NCI-H446 treated with DMSO at 0.1 percent for 48 hours (cell line): ENCODE measurements around the gene AP5Z1.
"Not testable (repeated sequence)": the region's sequence is repeated elsewhere in the genome, so short reads cannot be mapped to it uniquely, and the experiment has no call there.

Experiments used
- DNase-seq: peaks from one replicate; lab custom pipeline; 2025; lab: John Stamatoyannopoulos, UW

The AP5Z1 gene

DNA sequence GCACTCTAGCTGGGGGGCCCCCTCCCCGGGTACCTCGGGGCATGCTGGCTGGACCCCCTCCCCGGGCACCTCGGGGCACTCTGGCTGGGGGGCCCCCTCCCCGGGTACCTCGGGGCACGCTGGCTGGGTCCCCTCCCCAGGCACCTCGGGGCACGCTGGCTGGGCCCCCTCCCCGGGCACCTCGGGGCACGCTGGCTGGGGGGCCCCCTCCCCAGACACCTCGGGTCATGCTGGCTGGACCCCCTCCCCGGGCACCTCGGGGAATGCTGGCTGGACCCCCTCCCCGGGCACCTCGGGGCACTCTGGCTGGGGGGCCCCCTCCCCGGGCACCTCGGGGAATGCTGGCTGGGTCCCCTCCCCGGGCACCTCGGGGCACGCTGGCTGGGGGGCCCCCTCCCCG, 27.2 kb downstream of the AP5Z1 start:
- not testable (repeated sequence) for DNase-seq

DNA sequence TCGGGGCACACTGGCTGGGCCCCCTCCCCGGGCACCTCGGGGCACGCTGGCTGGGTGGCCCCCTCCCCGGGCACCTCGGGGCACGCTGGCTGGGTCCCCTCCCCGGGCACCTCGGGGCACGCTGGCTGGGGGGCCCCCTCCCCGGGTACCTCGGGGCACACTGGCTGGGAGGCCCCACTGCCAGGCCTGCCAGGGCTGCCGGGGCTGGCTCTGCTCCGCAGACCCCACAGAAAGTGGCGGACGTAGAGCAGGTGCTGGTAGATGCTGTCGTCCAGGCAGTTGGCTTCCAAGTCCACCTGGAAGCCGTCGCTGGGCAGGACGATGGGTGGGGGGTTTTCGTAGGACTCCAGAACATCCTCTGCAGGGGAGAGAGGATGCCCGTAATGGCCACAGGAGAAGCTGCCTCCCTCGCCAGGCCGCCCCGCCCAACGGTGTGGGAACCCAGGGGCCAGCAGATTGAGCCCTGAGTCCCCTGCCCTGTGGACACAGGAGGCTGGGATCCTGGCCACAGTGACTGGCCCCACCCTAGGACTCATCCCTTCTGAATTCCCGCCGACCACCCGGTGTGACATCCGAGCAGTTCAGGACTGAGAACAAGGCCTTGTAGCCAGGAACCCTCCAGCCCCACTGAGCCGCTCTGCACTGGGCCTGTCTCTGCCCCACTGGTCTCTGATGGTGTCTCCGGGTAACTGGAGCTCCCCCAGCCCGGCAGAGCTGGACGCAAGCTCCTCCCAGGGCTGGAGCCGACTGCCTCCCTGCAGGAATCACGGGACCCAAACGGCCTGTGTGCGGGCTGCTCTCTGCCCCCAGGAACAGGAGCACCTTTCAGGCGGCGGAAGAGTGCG, 28.2 kb downstream of the AP5Z1 start:
- DNase-seq = no peak

DNA sequence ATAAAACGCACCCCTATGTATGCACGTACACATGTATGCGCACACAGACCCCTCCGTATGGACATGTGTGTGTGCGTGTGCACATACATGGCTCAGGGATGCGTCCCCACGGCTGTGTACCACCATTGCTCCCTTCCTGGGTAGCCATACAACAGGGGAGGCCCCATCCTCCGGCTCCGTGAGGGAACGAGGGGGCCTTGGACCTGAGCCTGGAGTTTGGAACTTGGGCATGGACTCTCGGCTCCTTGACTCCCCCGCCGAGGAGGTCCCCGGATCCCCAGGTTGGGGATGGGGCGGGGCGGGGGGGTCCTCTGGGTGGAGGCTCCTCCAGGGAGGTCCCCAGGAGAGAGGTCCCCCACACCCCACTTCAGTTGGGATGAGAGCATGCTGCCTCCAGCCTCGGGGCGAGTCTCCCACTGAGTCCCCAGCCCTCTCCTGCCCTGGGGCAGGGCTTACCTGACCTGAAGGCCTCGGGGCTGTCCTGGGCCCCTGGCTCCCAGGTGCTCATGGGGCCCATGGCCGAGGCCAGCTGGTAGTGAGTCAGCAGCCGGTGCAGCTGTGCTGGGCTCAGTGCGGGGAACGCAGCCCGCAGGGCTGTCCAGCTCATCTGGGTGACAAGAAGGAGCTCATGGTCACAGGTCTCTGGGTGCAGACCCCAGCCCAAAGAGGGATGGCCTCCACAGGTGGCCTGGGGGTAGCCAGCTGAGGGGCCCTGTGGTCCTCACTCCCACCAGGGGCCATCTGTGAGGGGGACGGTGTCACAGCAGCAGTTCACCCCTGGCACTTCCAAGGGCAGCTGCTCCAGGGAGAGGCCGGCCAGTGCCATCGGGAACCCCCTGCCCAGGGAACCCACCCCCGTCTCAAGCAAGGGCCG, 29.9 kb downstream of the AP5Z1 start:
- no peak for DNase-seq

DNA sequence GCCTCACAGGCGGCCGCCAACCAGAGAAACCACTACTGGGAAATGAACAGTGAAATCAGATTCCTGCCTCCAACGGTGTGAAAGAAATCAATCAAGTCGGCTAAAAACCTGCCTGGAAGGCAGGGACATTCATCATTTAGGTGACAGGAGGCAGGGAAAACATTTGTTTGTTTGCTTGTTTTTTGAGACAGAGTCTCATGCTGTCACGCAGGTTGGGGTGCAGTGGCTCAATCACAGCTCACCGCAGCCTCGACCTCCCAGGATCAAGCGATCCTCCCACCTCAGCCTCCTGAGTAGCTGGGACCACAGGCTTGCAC, 30.5 kb downstream of the AP5Z1 start:
- no peak for DNase-seq

DNA sequence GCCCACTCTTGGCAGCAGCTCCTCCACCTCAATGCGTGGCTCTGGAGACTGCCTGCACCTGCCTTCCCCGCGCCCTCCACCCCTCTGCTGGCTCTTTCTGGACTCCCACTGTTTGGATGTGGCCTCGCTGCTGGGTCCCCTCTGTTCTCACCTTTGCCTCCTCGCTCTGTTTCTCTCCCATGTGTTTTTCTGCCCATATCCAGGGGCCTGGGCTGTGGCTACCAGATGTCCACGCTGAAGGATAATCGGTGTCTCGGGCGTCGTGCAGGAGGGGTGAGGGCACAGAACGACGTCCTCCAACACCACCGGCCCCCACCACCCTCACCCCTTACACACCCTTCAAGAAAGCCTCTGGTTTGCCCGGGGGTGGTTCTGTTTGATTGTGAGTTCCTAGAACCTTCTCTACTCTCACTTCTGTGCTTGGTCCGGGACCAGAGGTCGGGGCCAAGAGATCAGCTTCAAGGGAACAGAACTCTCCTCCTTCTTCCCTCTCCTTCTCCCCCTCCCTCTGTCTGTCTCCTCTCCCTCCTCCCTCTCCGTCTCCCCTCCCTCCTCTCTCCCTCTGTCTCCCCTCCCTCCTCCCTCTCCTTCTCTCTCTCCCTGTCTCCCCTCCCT, 31.7 kb downstream of the AP5Z1 start:
- no peak for DNase-seq

DNA sequence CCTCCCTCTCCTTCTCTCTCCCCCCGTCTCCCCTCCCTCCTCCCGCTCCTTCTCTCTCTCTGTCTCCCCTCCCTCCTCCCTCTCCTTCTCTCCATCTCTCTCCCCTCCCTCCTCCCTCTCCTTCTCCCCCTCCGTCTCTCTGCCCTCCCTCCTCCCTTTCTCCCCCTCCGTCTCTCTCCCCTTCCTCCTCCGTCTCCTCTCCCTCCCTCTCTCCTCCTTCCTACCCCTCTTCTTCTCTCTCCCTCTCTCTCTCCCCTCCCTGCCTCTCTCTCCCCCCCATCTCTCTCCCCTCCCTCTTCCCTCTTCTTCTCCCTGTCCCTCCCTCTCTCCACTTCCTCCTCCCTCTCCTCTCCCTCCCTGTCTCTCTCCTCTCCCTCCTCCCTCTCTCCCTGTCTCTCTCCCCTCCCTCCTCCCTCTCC, 32.2 kb downstream of the AP5Z1 start:
- no peak for DNase-seq

DNA sequence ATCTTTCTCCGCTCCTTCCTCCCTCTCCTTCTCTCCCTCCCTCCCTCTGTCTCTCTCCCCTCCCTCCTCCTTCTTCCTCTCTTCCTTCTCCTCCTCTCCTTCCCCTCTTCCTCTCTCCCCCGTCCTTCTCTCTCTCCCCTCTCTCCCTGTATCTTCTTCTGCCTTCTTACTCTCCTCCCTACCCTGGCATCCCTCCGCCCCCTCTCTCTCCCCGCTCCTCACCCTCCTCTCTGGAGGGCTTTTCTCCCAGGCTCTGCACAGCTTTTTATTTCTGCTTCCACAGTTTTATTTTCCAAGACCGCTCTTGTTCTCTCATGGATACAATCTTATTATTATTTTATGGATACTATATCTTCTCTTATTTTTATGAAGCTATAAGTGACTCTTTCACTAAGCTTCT, 32.6 kb downstream of the AP5Z1 start:
- no peak for DNase-seq

DNA sequence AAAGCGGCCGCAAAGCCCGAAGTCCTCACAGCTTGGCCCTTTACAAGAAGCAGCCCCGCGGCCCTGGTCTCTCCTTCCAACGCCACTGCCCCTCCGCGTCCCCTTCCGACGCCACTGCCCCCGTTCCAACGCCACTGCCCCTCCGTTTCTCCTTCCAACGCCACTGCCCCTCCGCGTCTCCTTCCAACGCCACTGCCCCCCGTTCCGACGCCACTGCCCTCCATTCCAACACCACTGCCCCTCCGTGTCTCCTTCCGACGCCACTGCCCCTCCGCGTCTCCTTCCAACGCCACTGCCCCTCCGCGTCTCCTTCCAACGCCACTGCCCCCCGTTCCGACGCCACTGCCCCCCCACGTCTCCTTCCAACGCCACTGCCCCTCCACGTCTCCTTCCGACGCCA, 33.1 kb downstream of the AP5Z1 start:
- no peak for DNase-seq

DNA sequence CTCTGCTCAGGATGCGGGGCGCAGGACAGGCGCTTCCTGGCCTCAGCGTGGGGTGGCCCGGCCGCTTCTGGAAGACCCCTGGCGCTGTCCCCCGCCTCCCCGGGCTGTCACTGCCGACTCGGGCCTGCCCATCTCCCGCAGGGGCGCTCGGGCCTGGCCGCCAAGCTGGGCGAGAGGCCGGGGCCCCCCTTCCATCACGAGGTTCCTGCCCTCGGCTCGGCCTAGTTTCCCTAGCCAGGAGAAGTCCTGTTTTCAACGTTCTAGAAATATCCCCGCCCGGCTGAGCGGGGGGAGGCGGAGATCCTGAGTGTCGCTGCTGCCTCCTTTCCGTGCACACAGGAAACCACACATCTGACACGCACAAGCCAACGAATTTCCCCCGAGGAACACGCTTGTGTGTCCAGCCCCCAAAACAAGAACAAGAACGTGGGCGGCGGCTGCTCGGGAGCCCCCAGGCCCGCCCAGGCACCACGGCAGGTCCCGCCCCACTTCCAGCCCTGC, 33.7 kb downstream of the AP5Z1 start:
- no peak for DNase-seq

DNA sequence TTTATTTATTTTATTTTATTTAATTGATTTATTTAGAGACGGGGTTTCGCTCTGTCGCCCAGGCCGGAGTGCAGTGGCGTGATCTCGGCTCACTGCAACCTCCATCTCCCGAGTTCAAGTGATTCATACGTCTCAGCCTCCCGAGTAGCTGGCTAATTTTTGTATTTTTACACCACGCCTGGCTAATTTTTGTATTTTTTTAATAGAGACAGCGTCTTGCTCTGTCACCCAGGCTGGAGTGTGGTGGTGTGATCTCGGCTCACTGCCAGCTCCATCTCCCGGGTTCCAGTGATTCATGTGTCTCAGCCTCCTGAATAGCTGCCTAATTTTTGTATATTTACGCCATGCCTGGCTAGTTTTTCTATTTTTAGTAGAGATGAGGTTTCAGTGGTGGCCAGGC, 34.2 kb downstream of the AP5Z1 start:
- no peak for DNase-seq

DNA sequence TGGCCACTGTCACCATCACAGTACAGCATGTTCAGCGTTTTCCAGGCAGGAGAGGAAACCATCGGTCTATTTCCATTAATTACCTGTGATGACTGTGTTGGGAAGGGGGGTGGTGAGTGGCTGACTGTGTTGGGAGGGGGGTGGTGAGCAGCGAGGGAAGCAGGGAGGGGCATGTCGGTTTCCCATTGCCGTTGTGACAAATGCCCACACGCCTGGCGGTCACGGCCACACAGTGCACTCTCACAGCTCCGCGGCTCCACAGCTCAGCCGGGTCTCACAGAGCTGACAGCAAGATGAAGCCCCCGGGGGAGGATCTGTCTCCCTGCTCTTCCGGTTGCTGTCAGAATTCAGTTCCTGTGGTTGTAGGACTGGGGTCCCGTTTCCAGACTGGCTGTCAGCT, 39.0 kb downstream of the AP5Z1 start:
- DNase-seq = no peak

DNA sequence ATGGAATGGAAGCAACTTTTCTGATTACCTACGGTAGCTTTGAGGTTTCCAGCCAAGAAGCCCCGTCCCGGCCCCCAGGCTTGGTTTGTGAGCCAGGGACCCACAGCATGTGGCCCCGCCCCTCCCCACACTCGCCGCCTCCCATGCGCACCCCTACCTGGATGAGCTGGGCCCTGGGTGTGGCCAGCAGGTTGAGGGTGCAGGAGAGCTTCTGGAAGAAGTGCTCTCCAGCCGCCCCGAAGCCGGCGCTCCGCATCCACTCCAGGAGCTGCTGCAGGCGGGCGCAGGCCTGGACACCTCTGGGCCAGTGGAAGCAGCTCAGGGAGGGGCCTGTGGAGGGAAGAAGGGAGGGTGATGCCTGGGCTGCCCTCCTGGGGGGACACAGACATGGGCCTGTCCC, 39.7 kb downstream of the AP5Z1 start:
- no peak for DNase-seq

DNA sequence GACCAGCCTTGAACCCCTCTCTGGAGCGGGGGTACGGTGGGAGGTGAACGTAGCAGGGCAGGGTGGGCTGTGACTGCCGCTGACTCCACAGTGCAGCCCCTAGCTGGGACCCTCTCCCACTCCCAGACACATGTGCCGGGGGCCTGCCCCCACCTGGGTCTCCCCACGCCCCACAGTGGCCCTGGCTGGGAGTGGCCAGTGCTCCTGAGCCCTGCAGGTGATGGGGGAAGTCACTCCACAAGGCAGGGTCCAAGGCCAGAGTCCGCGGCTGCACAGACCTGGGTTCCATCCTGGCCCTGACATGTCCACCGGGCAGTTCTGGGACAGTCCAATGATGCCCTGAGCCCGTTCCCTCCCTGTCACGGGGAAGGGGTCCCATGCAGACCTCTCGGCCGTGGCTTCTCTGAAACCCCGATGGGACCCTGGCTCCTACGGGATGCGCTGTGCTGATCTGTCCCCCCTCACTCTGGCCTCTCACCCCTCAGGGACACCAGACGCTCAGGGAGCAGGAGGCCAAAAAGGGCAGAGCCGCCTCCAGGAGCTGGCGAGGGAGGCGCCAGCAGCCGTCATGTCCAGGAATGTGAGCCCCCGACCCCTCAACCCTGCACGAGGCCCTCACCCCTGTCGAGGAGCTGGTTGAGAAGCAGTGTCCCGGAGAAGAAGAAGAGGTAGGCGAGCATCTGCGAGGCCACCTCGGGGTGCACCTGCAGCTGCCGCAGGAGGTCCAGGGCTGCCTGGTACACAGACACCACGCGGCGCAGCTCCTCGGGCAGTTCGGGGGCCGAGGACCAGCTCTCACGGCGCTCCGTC, 40.4 kb downstream of the AP5Z1 start:
- no peak for DNase-seq

DNA sequence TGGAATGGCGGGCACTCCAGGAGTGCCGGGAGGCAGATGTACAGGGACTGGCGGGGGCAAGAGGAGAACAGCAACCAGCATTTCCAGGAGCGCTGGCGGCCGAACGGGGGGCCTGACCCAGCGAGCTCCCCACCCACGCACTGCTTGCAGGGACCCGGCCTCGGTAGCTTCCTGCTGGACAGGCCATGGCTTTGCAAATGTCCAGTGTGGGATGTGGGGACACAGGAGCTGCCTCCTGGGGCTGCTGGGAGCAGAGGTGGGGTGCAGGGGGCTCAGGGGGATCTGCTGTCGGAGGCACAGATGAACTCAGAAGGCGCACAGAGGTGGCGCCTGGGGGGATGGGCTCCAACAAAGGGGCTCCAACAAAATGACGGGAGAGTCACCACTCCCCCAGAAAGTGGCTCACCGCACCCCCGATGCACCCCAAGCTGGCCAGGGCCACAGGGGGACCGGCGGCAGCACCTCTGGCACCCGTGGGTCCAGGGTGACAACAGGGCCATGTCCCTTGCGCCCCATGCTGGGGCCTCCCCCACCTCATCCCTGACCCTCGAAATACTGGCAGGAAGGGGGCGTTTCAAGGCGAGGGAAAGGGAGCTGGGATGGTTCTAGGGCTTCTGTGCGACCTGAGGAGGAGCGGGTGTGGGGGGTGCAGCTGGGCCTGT, 41.1 kb downstream of the AP5Z1 start:
- DNase-seq = no peak

DNA sequence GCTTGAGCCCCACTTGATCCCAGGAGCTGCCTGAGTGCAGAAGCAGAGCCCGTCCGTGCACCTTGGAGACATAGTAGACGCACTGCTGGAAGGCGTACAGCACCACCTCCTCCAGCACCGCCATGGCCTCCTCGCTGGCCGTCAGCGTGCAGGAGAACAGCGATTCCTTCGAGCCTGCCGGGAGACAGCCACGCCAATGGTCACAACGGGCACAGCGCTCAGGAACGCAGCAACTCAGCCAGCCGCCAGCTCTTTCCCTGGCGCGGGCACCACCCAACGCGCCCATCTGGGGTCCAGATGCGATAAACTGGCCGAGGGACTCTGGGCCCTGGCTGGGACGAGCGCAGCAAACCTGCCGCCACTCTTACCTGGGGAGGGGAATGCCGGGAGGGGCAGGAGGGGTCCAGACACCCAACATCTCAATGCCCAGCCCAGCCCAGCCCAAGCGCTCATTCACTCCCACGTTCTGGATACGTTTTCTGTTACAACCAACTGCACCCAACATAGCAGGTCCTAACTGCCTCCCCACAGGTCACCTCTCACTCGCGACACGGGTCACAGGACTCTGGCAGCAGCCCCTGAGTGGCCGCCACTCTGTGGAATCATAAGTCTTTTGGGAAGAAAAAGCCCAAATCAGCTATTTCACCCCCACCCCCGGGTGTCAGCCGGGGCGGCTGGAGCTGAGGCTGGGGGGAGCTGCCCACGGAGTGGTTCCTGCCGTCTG, 41.9 kb downstream of the AP5Z1 start:
- DNase-seq = no peak

DNA sequence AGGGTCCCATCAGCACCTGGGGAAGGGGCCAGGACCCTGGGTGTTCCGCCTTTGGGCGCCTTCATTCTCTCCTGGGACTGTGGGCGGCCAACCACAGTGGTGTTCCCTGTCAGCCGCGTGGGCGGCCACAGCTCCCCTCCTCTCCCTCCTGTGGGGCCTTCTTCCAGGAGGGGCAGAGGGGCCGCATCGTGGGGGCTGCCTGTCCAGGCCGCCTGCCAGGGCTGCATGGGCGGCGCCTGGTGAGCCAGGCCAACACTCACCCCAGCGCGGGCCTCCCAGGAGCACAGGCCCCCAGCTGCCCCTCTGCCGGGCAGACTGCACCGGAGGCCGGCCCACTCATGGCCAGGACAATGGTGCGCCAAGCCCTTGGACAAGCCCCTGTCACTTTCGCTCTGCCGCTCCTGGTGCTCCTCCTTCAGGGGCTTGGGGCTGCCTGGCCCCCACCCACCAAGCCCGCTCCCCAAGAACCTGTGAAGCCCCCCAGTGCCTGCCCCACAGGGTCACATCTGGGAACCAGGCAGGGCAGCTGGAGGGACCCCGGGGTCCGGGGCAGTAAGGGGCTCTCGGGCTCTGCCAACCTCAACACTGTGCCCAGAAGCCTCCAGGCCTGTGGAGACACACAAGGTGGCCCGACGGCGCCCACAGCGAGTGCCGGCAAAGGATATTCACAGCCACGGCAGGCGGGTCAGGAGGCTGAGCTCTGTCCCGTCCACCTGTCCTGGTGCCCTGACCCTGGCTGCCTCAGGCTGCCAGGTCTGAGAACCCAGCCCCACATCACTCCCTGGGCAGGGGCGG, 42.8 kb downstream of the AP5Z1 start:
- no peak for DNase-seq

DNA sequence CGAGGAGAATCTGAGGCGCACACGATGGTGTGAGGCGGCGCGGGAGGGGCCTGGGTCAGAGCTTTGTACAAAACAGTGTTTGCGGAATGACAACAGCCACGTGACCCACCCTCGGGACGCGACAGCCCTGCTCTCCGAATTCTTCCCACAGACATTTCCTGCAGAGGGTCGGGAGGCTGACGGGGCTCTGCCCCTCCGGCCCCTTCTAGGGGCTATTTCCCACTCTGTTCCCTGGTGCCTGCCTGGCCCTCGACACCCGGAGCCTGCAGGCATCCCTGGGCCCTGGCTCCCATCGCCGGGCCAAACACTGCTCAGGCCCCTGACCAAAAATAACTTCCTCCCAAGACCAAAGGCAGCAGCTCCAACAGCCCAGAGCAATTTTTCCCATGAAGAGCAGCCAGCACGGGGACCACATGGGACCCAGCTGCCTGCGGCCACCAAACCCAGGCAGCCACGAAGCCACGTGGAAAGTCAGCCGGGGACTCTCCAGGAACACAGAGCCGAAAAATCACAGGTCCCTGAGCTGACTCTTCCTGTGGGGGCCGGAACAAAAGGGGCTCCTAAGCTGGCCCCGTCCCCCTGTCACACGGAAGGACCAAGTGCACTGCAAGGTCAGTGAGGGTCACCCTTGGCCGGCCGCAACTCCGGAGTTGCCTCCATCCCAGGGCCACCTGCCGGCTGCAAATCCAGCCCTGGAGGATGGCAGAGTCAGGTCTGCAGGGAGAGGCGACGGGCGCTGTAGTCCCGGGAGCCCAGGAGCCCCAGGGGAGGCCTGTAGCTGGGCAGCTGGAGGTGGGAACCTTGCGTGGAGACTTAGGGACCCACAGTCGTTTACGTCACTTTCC, 44.4 kb downstream of the AP5Z1 start:
- DNase-seq = no peak

DNA sequence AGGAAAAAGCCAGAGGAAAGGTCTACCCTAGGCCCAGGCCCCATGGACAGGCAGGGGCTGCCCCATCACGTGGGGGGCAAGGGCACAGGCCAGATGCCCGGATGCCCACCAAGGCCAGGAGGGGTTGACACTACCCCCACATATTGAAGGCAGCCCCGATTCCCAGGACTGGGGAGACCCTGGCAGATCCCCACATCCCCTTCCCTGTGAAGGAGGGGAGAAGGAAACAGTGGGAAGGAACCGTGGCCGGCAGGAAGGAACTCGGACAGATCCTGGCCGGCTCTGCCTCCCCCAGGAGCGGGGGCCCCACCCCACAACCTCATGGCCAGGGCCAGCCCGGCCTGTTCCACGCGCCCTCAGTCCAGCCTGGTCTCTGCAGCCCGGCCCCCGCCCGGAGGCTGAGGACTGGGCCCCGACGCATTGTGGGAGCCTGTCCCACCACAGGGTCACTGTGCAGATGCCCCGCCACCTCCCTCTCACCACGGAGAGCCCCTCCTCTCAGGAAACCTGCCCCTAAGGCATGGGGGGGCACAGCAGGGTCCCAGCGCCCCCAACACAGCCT, 45.1 kb downstream of the AP5Z1 start:
- DNase-seq = no peak
